ENCODE results near the gene LENG9. TPM values are rescaled to one million over a fixed set of nuclear protein-coding genes. Genes with fewer than 3 reads are reported as not detected.

The LENG9 gene
- total and polyA plus RNA-seq, 2 of the 13 experiments (the other 11 are each of a cell fraction or from before 2014, with no cell fraction given), result 0.75 to 2.9 TPM

GRCh38 chr19:54452626-54453025 lies 11.0 kb downstream of the LENG9 start:
- no peak for DNase-seq (ENCODE audit: low spot score)
- Histone ChIP-seq H4K20me1 (ENCODE audit: insufficient read depth, low read length) (peaks cover 30% of the 10 kb centered on the region; the same call in 1 of the 2 replicates), H3K36me3 (replicated peaks in 1 of 2; ENCODE audit: control insufficient read depth in 1 of 2, insufficient read depth in 2 of 2, low read length in 2 of 2) (peaks cover 36 to 66% of the 10 kb centered on the region in 2 experiments), H3K27ac (ENCODE audit: extremely low read length, insufficient read depth, low read length) (no peak overlapping the region), H3K79me2 (ENCODE audit: insufficient read depth, low read length) (peaks cover 43% of the 10 kb centered on the region), H3K4me2 (ENCODE audit: low read depth, low read length) (no peak overlapping the region), H3K4me3 (replicated peaks in 1 of 3; ENCODE audit: insufficient read depth in 1 of 3, low read depth in 2 of 3, low read length in 3 of 3) (no peak overlapping the region), H3K4me1 (ENCODE audit: insufficient read depth, low read length) (peaks cover 19% of the 10 kb centered on the region), H3K9me3 (ENCODE audit: low read length) (no peaks in the 10 kb centered on the region), H3K9ac (ENCODE audit: insufficient read depth, low read depth, low read length) (no peak overlapping the region), H2AFZ (ENCODE audit: low read length) (no peak overlapping the region), H3K27me3 (ENCODE audit: control insufficient read depth in 1 of 2, insufficient read depth in 2 of 2, low read length in 2 of 2) (no peaks in the 10 kb centered on the region; a peak in 2 of 5 replicates)
- CTCF ChIA-PET (ENCODE audit: low intra/inter-chr PET ratio, low total read pairs), result no interaction called here
- ATAC-seq, result no peak
- no TSS peak for BruUV-seq (replicated peaks)
- no peak for FAIRE-seq
- WGBS (ENCODE audit: low lambda C conversion rate), result 100% methylated on average over 6 of the region's 11 CpGs
- POLR2A ChIA-PET, result interaction anchor here (2.9 kb wide), 1 partner anchor 10 kb away, joined by 26 read pairs; the partner anchor contains the start of gene LENG9
- intact Hi-C loops (cut with micrococcal nuclease; ENCODE audit: unreplicated experiment), result no loop called here
- in situ Hi-C loops (cut with HindIII; ENCODE audit: extremely low pct_ligation_motif_present, low pct_unique_long_range_greater_than_20kb), result no loop called here
- TF ChIP-seq NFIC (IDR thresholded peaks at IDR 0.05; ENCODE audit: low read length) (no peak), SMAD3 (CRISPR knock-in tag; IDR thresholded peaks at IDR 0.05) (no peak), ZSCAN29 (CRISPR knock-in tag; conservative IDR thresholded peaks at IDR 0.05) (no peak), EHMT2 (IDR thresholded peaks at IDR 0.05; ENCODE audit: borderline replicate concordance, low read depth, low read length) (no peak), FLYWCH1 (CRISPR knock-in tag; IDR thresholded peaks at IDR 0.05) (no peak), ZNF253 (CRISPR knock-in tag; IDR thresholded peaks at IDR 0.05; ENCODE audit: borderline replicate concordance) (no peak), ZSCAN22 (CRISPR knock-in tag; IDR thresholded peaks at IDR 0.05) (no peak), PATZ1 (CRISPR knock-in tag; IDR thresholded peaks at IDR 0.05) (no peak), TFAP4 (IDR thresholded peaks at IDR 0.05; ENCODE audit: borderline replicate concordance, low read depth) (no peak), ZNF17 (CRISPR knock-in tag; IDR thresholded peaks at IDR 0.05) (no peak)

Measured in HepG2 (cell line).